GM23248 (cell line): Measurements from ENCODE around the gene MCU.

Experiments
- EZH2 ChIP-seq: fragments of 200-600 bp; sonication (generic); IDR thresholded peaks from 2 replicates; pipeline ENCODE4 v1.6.1; 2018; ENCODE audit warnings: antibody characterized with exemption, mild to moderate bottlenecking; ENCODE audit not compliant: insufficient read depth, poor library complexity, severe bottlenecking
- EZH2phosphoT487 ChIP-seq: fragments of 200-600 bp; sonication (generic); IDR thresholded peaks from 2 replicates; pipeline ENCODE4 v1.6.1; 2018; ENCODE audit warnings: antibody characterized with exemption, moderate library complexity, mild to moderate bottlenecking, low read depth; ENCODE audit not compliant: insufficient read depth

GRCh38 chr10:72831696-72832409 is 139.9 kb downstream of the MCU start:
- TF ChIP-seq EZH2: no peak
- no peak for TF ChIP-seq EZH2phosphoT487
